Endodermal cell (in vitro differentiated cells): Measurements from ENCODE around the gene ZFTA. TPM values are rescaled to one million over a fixed set of nuclear protein-coding genes. Genes with fewer than 3 reads are reported as not detected.

Experiments
- DNase-seq: peaks from one replicate; pipeline ENCODE4 v3.0.0-alpha.2; 2017
- H3K27ac ChIP-seq: 2 replicates; pipeline ENCODE4 v1.5.1; 2013; ENCODE audit warnings: mild to moderate bottlenecking, low read depth, low read length, moderate library complexity
- H3K27me3 ChIP-seq: 2 replicates; pipeline ENCODE4 v1.6.1; 2013; ENCODE audit warnings: mild to moderate bottlenecking, low read length, moderate library complexity; ENCODE audit not compliant: insufficient read depth, control insufficient read depth, poor library complexity, severe bottlenecking
- H3K36me3 ChIP-seq: 2 replicates; pipeline ENCODE4 v1.7.0; 2013; ENCODE audit warnings: mild to moderate bottlenecking, low read length, moderate library complexity; ENCODE audit not compliant: control insufficient read depth, insufficient read depth
- H3K4me1 ChIP-seq: one replicate; pipeline ENCODE4 v1.7.0; 2013; ENCODE audit warnings: low read length; ENCODE audit not compliant: control insufficient read depth, insufficient read depth
- H3K4me3 ChIP-seq: 2 replicates; pipeline ENCODE4 v1.5.1; 2013; ENCODE audit warnings: mild to moderate bottlenecking, low read length, moderate library complexity
- H3K9ac ChIP-seq: 2 replicates; pipeline ENCODE4 v1.6.1; 2013; ENCODE audit warnings: mild to moderate bottlenecking, low read length, moderate library complexity; ENCODE audit not compliant: poor library complexity, severe bottlenecking; ENCODE audit errors: extremely low read depth
- H3K9me3 ChIP-seq: 2 replicates; pipeline ENCODE4 v1.6.1; 2013; ENCODE audit warnings: mild to moderate bottlenecking, low read length, moderate library complexity; ENCODE audit not compliant: control insufficient read depth
- H3K27ac Mint-ChIP-seq: 2 replicates; pipeline ENCODE4 v1.8.0; 2020; ENCODE audit warnings: mixed read lengths
- H3K27me3 Mint-ChIP-seq: 2 replicates; pipeline ENCODE4 v1.8.0; 2021; ENCODE audit warnings: mild to moderate bottlenecking, mixed read lengths; ENCODE audit not compliant: insufficient read depth
- H3K36me3 Mint-ChIP-seq: 2 replicates; pipeline ENCODE4 v1.8.0; 2020; ENCODE audit warnings: low read depth, mixed read lengths
- H3K4me1 Mint-ChIP-seq: 2 replicates; pipeline ENCODE4 v1.8.0; 2020; ENCODE audit warnings: mixed read lengths
- H3K4me3 Mint-ChIP-seq: 2 replicates; pipeline ENCODE4 v1.8.0; 2020; ENCODE audit warnings: mild to moderate bottlenecking, moderate library complexity, mixed read lengths
- H3K9me3 Mint-ChIP-seq: 2 replicates; pipeline ENCODE4 v1.8.0; 2020; ENCODE audit warnings: mild to moderate bottlenecking, mixed read lengths
- CTCF ChIP-seq: fragments of 200-600 bp; sonication (generic); conservative IDR thresholded peaks from 2 replicates; pipeline ENCODE4 v1.5.0; 2021; ENCODE audit warnings: antibody characterized with exemption, mild to moderate bottlenecking
- WGBS, 2 experiments: methylation state at CpG; one replicate each; pipeline versions ENCODE4 v1.1.5 to v1.1.7; 2013; ENCODE audit warnings: missing lambda C conversion rate in 2 of 2, mixed read lengths in 1 of 2; ENCODE audit not compliant: insufficient coverage in 1 of 2, insufficient read length in 1 of 2; 5-methylcytosine and 5-hydroxymethylcytosine counted together
- total RNA-seq, 2 donors: library from RNA; stranded (reverse); fragmentation: NEBNext Ultra II Directional in 1 of 2; extraction: Animal tissue kit (Norgen Biotek cat#: 25700) in 1 of 2; gene quantifications; 2 replicates in 1 of 2; 3 replicates in 1 of 2; pipeline ENCODE4 v1.2.1, GENCODE V29; 2021

ZFTA gene
- total RNA-seq, 2 donors from 2014 or later = 31.9 to 38.0 TPM

GRCh38 chr11:63738720-63739360 is 29.7 kb downstream of the ZFTA start:
- Histone ChIP-seq H3K36me3 (no peaks in the 10 kb centered on the region), H3K4me1 (no peaks in the 10 kb centered on the region), H3K9ac (no peak overlapping the region), H3K9me3 (no peaks in the 10 kb centered on the region), H3K4me3 (no peak overlapping the region), H3K27ac (no peak overlapping the region), H3K27me3 (no peaks in the 10 kb centered on the region)
- Mint-ChIP-seq H3K4me1 (peaks cover 1% of the 10 kb centered on the region), H3K27ac (no peak overlapping the region), H3K27me3 (no peaks in the 10 kb centered on the region), H3K36me3 (peaks cover 7% of the 10 kb centered on the region), H3K4me3 (no peak overlapping the region), H3K9me3 (no peaks in the 10 kb centered on the region)
- peak; percentile 90 for DNase-seq
- TF ChIP-seq CTCF = peak; percentile 97
- WGBS, 2 experiments = 30% methylated on average over 4 to 6 of the region's 8 CpGs

GRCh38 chr11:63737718-63738117 is 30.9 kb downstream of the ZFTA start:
- Mint-ChIP-seq H3K9me3 (no peaks in the 10 kb centered on the region), H3K27me3 (no peaks in the 10 kb centered on the region), H3K4me3 (no peak overlapping the region), H3K36me3 (peaks cover 11% of the 10 kb centered on the region), H3K27ac (no peak overlapping the region), H3K4me1 (peaks cover 1% of the 10 kb centered on the region)
- TF ChIP-seq CTCF = no peak
- Histone ChIP-seq H3K9ac (no peak overlapping the region), H3K4me3 (no peak overlapping the region), H3K9me3 (no peaks in the 10 kb centered on the region), H3K27ac (no peak overlapping the region), H3K36me3 (no peaks in the 10 kb centered on the region), H3K4me1 (no peaks in the 10 kb centered on the region), H3K27me3 (no peaks in the 10 kb centered on the region)
- WGBS, 2 experiments = no CpG with 5 or more reads among the region's 1 CpG
- DNase-seq = no peak

- Histone ChIP-seq H3K36me3 (no peaks in the 10 kb centered on the region), H3K4me3 (no peak overlapping the region), H3K9ac (no peak overlapping the region), H3K9me3 (no peaks in the 10 kb centered on the region), H3K27me3 (no peaks in the 10 kb centered on the region), H3K27ac (no peak overlapping the region), H3K4me1 (no peaks in the 10 kb centered on the region)
- no peak for DNase-seq
- WGBS, 2 experiments = 96% methylated on average over 4 of the region's 4 CpGs; no CpG with 5 or more reads in 1 of the 2 experiments
- H3K4me3 Mint-ChIP-seq = no peak overlapping the region
- H3K36me3 Mint-ChIP-seq = peaks cover 8% of the 10 kb centered on the region
- H3K9me3 Mint-ChIP-seq = no peaks in the 10 kb centered on the region
- no peak for TF ChIP-seq CTCF
- H3K4me1 Mint-ChIP-seq = peaks cover 1% of the 10 kb centered on the region
- no peak overlapping the region for H3K27ac Mint-ChIP-seq
- no peaks in the 10 kb centered on the region for H3K27me3 Mint-ChIP-seq
These were observed 31.7 kb downstream of the ZFTA start for GRCh38 chr11:63736864-63737263.
